Measurements from ENCODE around the gene FAM124A. TPM values are rescaled to one million over a fixed set of nuclear protein-coding genes. Genes with fewer than 3 reads are reported as not detected.

Gene FAM124A
- total and polyA plus RNA-seq, 2 donors (not counting 3 experiments of a cell fraction or from before 2014, with no cell fraction given) = 3.8 to 9.9 TPM

DNA sequence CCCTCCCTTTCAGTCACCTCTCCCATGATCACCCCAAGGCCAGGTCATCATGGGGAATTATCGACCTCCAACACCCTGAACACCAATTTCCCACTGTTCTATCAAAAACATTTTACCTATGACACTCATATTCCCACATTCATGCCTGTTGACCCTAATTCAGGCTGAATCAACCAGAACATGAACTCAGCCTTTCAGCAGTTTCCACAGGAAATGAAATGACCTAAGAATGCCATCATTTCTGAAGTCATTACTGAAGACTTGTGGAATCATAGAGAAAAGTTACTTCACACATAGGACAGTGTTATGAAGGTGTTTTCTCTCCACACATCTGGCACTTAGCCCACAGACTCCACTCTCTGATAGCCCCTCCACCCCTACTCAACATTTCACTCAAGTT, 29.9 kb upstream of the FAM124A start:
- H3K9me3 ChIP-seq (replicated peaks; ENCODE audit: control insufficient read depth, insufficient read depth, low read length) = no peaks in the 10 kb centered on the region
- no peaks in the 10 kb centered on the region for H3K36me3 ChIP-seq (ENCODE audit: control insufficient read depth in 2 of 2, extremely low read depth in 1 of 2, insufficient read depth in 2 of 2, low read length in 2 of 2)
- dilution Hi-C loops (cut with MboI; ENCODE audit: extremely low pct_ligation_motif_present, low sequenced_read_pairs) (no loop called here), intact Hi-C loops (cut with micrococcal nuclease) (no loop called here)
- FAIRE-seq (peak; percentile 67), DNase-seq (ENCODE audit: low read depth, low spot score) (peak; percentile 54)
- H3K79me2 ChIP-seq (ENCODE audit: control insufficient read depth, insufficient read depth, low read length) = no peaks in the 10 kb centered on the region
- no peak overlapping the region for H3K4me3 ChIP-seq (replicated peaks in 1 of 3; ENCODE audit: insufficient read depth in 1 of 3, low read depth in 1 of 3, low read length in 3 of 3)
- ChIA-PET CTCF (interaction anchor here (1.0 to 1.3 kb wide), 3 partner anchors 14 to 94 kb away, joined by 3 to 5 read pairs (median 3); no protein-coding TSS in a partner anchor), POLR2A (no interaction called here)
- H3K27ac ChIP-seq (ENCODE audit: insufficient read depth, low read depth, low read length) = no peak overlapping the region
- peak overlapping the region; percentile 8 for H3K4me2 ChIP-seq (ENCODE audit: insufficient read depth, low read length)
- no peaks in the 10 kb centered on the region for H3K9me1 ChIP-seq (replicated peaks; ENCODE audit: control insufficient read depth, extremely low read depth, insufficient read depth, low read length)
- no peak overlapping the region for H2AFZ ChIP-seq (ENCODE audit: low read depth, low read length)
- peaks cover 8% of the 10 kb centered on the region for H3K4me1 ChIP-seq (ENCODE audit: control insufficient read depth, extremely low read depth, insufficient read depth, low read length)
- H4K20me1 ChIP-seq (replicated peaks; ENCODE audit: control insufficient read depth, extremely low read depth, insufficient read depth, low read length) = no peaks in the 10 kb centered on the region
- no peak overlapping the region for H3K9ac ChIP-seq (replicated peaks; ENCODE audit: extremely low read depth, insufficient read depth, low read length)
- BruUV-seq (replicated peaks) = no TSS peak
- TF ChIP-seq JUN (IDR thresholded peaks at IDR 0.05; ENCODE audit: borderline replicate concordance, insufficient read depth, insufficient read length, low read depth) = peak; percentile 38
- no peak for TF ChIP-seq POLR2AphosphoS5 (IDR thresholded peaks at IDR 0.05; ENCODE audit: insufficient read depth, low read depth, low read length)
- peak; percentile 56 for TF ChIP-seq FOS (IDR thresholded peaks at IDR 0.05; ENCODE audit: borderline replicate concordance, insufficient read depth, low read length)
- H3K27me3 ChIP-seq (ENCODE audit: control insufficient read depth in 2 of 2, insufficient read depth in 2 of 2, low read length in 2 of 2) = no peaks in the 10 kb centered on the region

DNA sequence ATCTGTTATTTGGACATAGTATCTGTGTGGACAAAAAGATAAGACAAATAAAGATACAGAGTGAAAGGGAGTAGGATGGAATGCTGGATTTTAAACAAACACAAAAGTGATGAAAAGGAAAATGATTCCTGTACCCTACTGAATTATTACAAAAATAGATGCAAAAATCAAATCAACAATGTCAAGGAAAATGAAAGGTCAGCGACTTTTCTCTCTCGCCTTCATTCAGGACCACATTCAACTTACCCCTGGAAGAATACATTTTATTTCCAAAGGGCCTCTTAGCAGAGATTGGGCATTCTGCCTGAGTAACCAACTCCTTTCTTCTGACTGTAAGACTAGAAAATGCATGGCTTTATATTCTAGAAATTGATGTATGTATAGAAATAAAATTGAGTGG, 28.8 kb upstream of the FAM124A start:
- CTCF ChIA-PET = interaction anchor here (1.1 to 1.3 kb wide), 3 partner anchors 9 to 93 kb away, joined by 3 to 4 read pairs (median 3); no protein-coding TSS in a partner anchor
- intact Hi-C loops (cut with micrococcal nuclease) = no loop called here

More for the DNA sequence above, 28.8 kb upstream of the FAM124A start:
- no peaks in the 10 kb centered on the region for H4K20me1 ChIP-seq (replicated peaks; ENCODE audit: control insufficient read depth, extremely low read depth, insufficient read depth, low read length)
- no peak overlapping the region for H3K4me3 ChIP-seq (replicated peaks in 1 of 3; ENCODE audit: insufficient read depth in 1 of 3, low read depth in 1 of 3, low read length in 3 of 3)
- H2AFZ ChIP-seq (ENCODE audit: low read depth, low read length) = no peak overlapping the region
- TF ChIP-seq, protein P1, sequence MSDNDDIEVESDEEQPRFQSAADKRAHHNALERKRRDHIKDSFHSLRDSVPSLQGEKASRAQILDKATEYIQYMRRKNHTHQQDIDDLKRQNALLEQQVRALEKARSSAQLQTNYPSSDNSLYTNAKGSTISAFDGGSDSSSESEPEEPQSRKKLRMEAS (IDR thresholded peaks at IDR 0.05; ENCODE audit: insufficient read depth, insufficient read length) = no peak
- TF ChIP-seq POLR2AphosphoS5 (IDR thresholded peaks at IDR 0.05; ENCODE audit: insufficient read depth, low read depth, low read length) (no peak), FOS (IDR thresholded peaks at IDR 0.05; ENCODE audit: borderline replicate concordance, insufficient read depth, low read length) (no peak), GATA2 (IDR thresholded peaks at IDR 0.05; ENCODE audit: insufficient read depth, insufficient read length, low read depth, low read length) (no peak), MYC (IDR thresholded peaks at IDR 0.05; ENCODE audit: low read depth, low read length) (no peak), EZH2 (IDR thresholded peaks at IDR 0.05; ENCODE audit: borderline replicate concordance, low read depth, low read length, severe bottlenecking) (no peak), JUN (IDR thresholded peaks at IDR 0.05; ENCODE audit: borderline replicate concordance, insufficient read depth, insufficient read length, low read depth) (no peak), POLR2A (IDR thresholded peaks at IDR 0.05; ENCODE audit: low read depth, low read length) (no peak)
- TF ChIP-seq, protein P2, sequence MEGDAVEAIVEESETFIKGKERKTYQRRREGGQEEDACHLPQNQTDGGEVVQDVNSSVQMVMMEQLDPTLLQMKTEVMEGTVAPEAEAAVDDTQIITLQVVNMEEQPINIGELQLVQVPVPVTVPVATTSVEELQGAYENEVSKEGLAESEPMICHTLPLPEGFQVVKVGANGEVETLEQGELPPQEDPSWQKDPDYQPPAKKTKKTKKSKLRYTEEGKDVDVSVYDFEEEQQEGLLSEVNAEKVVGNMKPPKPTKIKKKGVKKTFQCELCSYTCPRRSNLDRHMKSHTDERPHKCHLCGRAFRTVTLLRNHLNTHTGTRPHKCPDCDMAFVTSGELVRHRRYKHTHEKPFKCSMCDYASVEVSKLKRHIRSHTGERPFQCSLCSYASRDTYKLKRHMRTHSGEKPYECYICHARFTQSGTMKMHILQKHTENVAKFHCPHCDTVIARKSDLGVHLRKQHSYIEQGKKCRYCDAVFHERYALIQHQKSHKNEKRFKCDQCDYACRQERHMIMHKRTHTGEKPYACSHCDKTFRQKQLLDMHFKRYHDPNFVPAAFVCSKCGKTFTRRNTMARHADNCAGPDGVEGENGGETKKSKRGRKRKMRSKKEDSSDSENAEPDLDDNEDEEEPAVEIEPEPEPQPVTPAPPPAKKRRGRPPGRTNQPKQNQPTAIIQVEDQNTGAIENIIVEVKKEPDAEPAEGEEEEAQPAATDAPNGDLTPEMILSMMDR (IDR thresholded peaks at IDR 0.05; ENCODE audit: extremely low read depth in 1 of 2, insufficient read depth in 1 of 2, low read depth in 1 of 2, low read length in 2 of 2) = no peak
- DNase-seq (ENCODE audit: low read depth, low spot score) (no peak), FAIRE-seq (peak; percentile 18)
- H3K9me3 ChIP-seq (replicated peaks; ENCODE audit: control insufficient read depth, insufficient read depth, low read length) = no peaks in the 10 kb centered on the region
- peaks cover 8% of the 10 kb centered on the region for H3K4me1 ChIP-seq (ENCODE audit: control insufficient read depth, extremely low read depth, insufficient read depth, low read length)
- H3K27ac ChIP-seq (ENCODE audit: insufficient read depth, low read depth, low read length) = no peak overlapping the region
- H3K9me1 ChIP-seq (replicated peaks; ENCODE audit: control insufficient read depth, extremely low read depth, insufficient read depth, low read length) = no peaks in the 10 kb centered on the region
- dilution Hi-C loops (cut with MboI; ENCODE audit: extremely low pct_ligation_motif_present, low sequenced_read_pairs) = no loop called here
- no peak overlapping the region for H3K4me2 ChIP-seq (ENCODE audit: insufficient read depth, low read length)
- H3K36me3 ChIP-seq (ENCODE audit: control insufficient read depth in 2 of 2, extremely low read depth in 1 of 2, insufficient read depth in 2 of 2, low read length in 2 of 2) = no peaks in the 10 kb centered on the region
- POLR2A ChIA-PET = no interaction called here
- no peaks in the 10 kb centered on the region for H3K27me3 ChIP-seq (ENCODE audit: control insufficient read depth in 2 of 2, insufficient read depth in 2 of 2, low read length in 2 of 2)
- no peak overlapping the region for H3K9ac ChIP-seq (replicated peaks; ENCODE audit: extremely low read depth, insufficient read depth, low read length)
- BruUV-seq (replicated peaks) = no TSS peak
- no peaks in the 10 kb centered on the region for H3K79me2 ChIP-seq (ENCODE audit: control insufficient read depth, insufficient read depth, low read length)

Data from endothelial cell of umbilical vein (primary cell).